Activated T-cell treated with anti-CD3 and anti-CD28 coated beads, Interleukin-2, amount 50 U/mL, for 4 hours (primary cell): ENCODE data around the gene CIT. TPM values are rescaled to one million over a fixed set of nuclear protein-coding genes. Genes with fewer than 3 reads are reported as not detected.

ENCODE experiments used
- ATAC-seq, 2 donors: fragments of 200-7000 bp; cut with Tn5 transposase; one replicate each; pipeline ENCODE4 v1.10.0; 2021
- DNase-seq: peaks from one replicate; pipeline ENCODE4 v3.0.0-alpha.2; 2020
- H3K27me3 Mint-ChIP-seq: one replicate; pipeline ENCODE4 v1.8.0; 2021; ENCODE audit warnings: low read depth, mixed read lengths
- H3K36me3 Mint-ChIP-seq: one replicate; pipeline ENCODE4 v1.8.0; 2022; ENCODE audit warnings: mixed read lengths; ENCODE audit not compliant: insufficient read depth
- H3K4me1 Mint-ChIP-seq: one replicate; pipeline ENCODE4 v1.8.0; 2021; ENCODE audit warnings: low read depth, mixed read lengths
- H3K4me3 Mint-ChIP-seq: one replicate; pipeline ENCODE4 v1.8.0; 2021; ENCODE audit warnings: mild to moderate bottlenecking, moderate library complexity, mixed read lengths
- H3K9me3 Mint-ChIP-seq: one replicate; pipeline ENCODE4 v1.8.0; 2021; ENCODE audit warnings: mixed read lengths
- total RNA-seq, 3 donors: library from RNA; stranded (reverse); gene quantifications; one replicate each; pipeline ENCODE4 v1.2.1, GENCODE V29; 2021

Gene CIT
- total RNA-seq, 3 donors from 2014 or later = 5.2 to 8.9 (median 5.3) TPM

DNA sequence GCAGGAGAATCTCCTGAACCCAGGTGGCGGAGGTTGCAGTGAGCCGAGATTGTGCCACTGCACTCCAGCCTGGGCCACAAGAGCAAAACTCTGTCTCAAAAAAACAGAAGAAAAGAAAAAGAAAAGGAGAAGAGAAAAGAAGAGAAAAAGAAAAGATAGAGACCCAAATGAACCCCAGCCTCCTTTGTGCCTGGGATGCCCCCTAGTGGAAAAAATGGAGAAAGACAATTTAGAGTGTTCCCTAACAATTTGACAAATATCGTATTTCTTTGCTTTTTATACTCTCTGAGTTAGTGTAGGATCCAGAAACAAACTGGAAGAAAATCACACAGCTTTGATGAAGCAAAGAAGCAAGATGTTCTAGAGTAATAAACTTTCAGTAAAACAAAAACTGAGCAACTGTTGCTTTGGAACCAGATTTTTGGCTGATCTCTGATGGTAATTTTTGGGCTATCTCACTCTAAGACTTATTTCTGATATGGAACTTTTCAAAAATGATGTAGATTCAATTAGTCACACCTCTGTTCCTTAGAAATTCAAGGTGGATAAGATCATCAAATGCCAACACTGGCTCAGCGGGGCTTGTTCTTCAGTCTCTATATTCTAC, 227.8 kb downstream of the CIT start:
- no peaks in the 10 kb centered on the region for H3K4me1 Mint-ChIP-seq
- peaks cover 14% of the 10 kb centered on the region for H3K27me3 Mint-ChIP-seq
- H3K36me3 Mint-ChIP-seq = no peaks in the 10 kb centered on the region
- DNase-seq = no peak
- H3K4me3 Mint-ChIP-seq = no peak overlapping the region
- no peak for ATAC-seq
- H3K9me3 Mint-ChIP-seq = peaks cover 13% of the 10 kb centered on the region

- H3K9me3 Mint-ChIP-seq = no peaks in the 10 kb centered on the region
- ATAC-seq (no peak), DNase-seq (no peak)
- H3K4me3 Mint-ChIP-seq = no peak overlapping the region
- peaks cover 28% of the 10 kb centered on the region for H3K27me3 Mint-ChIP-seq
- H3K36me3 Mint-ChIP-seq = no peaks in the 10 kb centered on the region
- H3K4me1 Mint-ChIP-seq = no peaks in the 10 kb centered on the region
These were observed 231.5 kb downstream of the CIT start for GRCh38 chr12:119645535-119646059.

GRCh38 chr12:119644930-119645329, 232.2 kb downstream of the CIT start:
- DNase-seq (no peak), ATAC-seq (no peak)
- Mint-ChIP-seq H3K36me3 (no peaks in the 10 kb centered on the region), H3K27me3 (peaks cover 30% of the 10 kb centered on the region), H3K4me3 (no peak overlapping the region), H3K4me1 (no peaks in the 10 kb centered on the region), H3K9me3 (no peaks in the 10 kb centered on the region)

GRCh38 chr12:119642986-119643385, 234.1 kb downstream of the CIT start:
- Mint-ChIP-seq H3K4me1 (no peaks in the 10 kb centered on the region), H3K27me3 (peaks cover 24% of the 10 kb centered on the region), H3K9me3 (no peaks in the 10 kb centered on the region), H3K4me3 (no peak overlapping the region), H3K36me3 (no peaks in the 10 kb centered on the region)
- DNase-seq = no peak
- ATAC-seq = no peak

Other genes starting within 250 kb of the CIT start
- gene PRKAB1, start 209.2 kb downstream of the CIT start, total RNA-seq = 10 to 100 TPM; 30.9 to 37.3 (median 32.5) TPM
- 100 to 1,000 TPM; 121 to 152 (median 130) TPM for gene BICDL1, start 111.9 kb upstream of the CIT start, total RNA-seq
- 10 to 100 TPM; 70.4 to 90.8 (median 74.6) TPM for gene RAB35, start 239.4 kb upstream of the CIT start, total RNA-seq